Activated T-cell treated with anti-CD3 and anti-CD28 coated beads, Interleukin-2, amount 50 U/mL, for 72 hours (primary cell): ENCODE results near the gene FAM131A. TPM values are rescaled to one million over a fixed set of nuclear protein-coding genes. Genes with fewer than 3 reads are reported as not detected.

Source experiments
- ATAC-seq, 2 donors: fragments of 150-1000 bp; cut with Tn5 transposase; replicated peaks in 1 of 2; 2 replicates each; pipeline ENCODE4 v1.10.0; 2021; ENCODE audit warnings: moderate library complexity in 2 of 2, mild to moderate bottlenecking in 1 of 2
- DNase-seq, 2 donors: peaks; one replicate each; pipeline ENCODE4 v3.0.0; 2021 to 2022; ENCODE audit warnings: mixed read lengths in 1 of 2
- H3K27ac Mint-ChIP-seq: one replicate; pipeline ENCODE4 v1.8.0; 2022; ENCODE audit warnings: mild to moderate bottlenecking, moderate library complexity, mixed read lengths
- H3K27me3 Mint-ChIP-seq: one replicate; pipeline ENCODE4 v1.8.0; 2022; ENCODE audit warnings: low read depth, mixed read lengths
- H3K36me3 Mint-ChIP-seq, 2 donors: one replicate each; pipeline ENCODE4 v1.8.0; 2022; ENCODE audit warnings: mixed read lengths in 2 of 2, mild to moderate bottlenecking in 1 of 2; ENCODE audit not compliant: insufficient read depth in 2 of 2
- H3K4me1 Mint-ChIP-seq: one replicate; pipeline ENCODE4 v1.8.0; 2022; ENCODE audit warnings: low read depth, mixed read lengths
- H3K4me3 Mint-ChIP-seq, 2 donors: one replicate each; pipeline ENCODE4 v1.8.0; 2022; ENCODE audit warnings: mild to moderate bottlenecking in 2 of 2, mixed read lengths in 2 of 2, moderate library complexity in 2 of 2
- H3K9me3 Mint-ChIP-seq, 2 donors: one replicate each; pipeline ENCODE4 v1.8.0; 2022; ENCODE audit warnings: mixed read lengths in 2 of 2
- total RNA-seq, 2 donors: library from RNA; stranded (reverse); gene quantifications; one replicate each; pipeline ENCODE4 v1.2.3, GENCODE V29; 2022

FAM131A gene
- total RNA-seq, 2 donors from 2014 or later: 6.6 to 7.6 TPM

GRCh38 chr3:184348057-184348382, 10.6 kb downstream of the FAM131A start:
- H3K27ac Mint-ChIP-seq: no peak overlapping the region
- DNase-seq (no peak), ATAC-seq (no peak)
- H3K4me3 Mint-ChIP-seq: no peak overlapping the region
- no peaks in the 10 kb centered on the region for H3K27me3 Mint-ChIP-seq
- peaks cover 5% of the 10 kb centered on the region for H3K4me1 Mint-ChIP-seq
- H3K9me3 Mint-ChIP-seq: no peaks in the 10 kb centered on the region
- H3K36me3 Mint-ChIP-seq: peaks cover 0 to 1% of the 10 kb centered on the region in 2 donors

- H3K4me3 Mint-ChIP-seq: no peak overlapping the region
- H3K4me1 Mint-ChIP-seq: peaks cover 5% of the 10 kb centered on the region
- DNase-seq (no peak), ATAC-seq (no peak)
- H3K36me3 Mint-ChIP-seq: peaks cover 0 to 1% of the 10 kb centered on the region in 2 donors
- H3K9me3 Mint-ChIP-seq: no peaks in the 10 kb centered on the region
- H3K27me3 Mint-ChIP-seq: no peaks in the 10 kb centered on the region
- H3K27ac Mint-ChIP-seq: peak overlapping the region; percentile 25
Measured at GRCh38 chr3:184349563-184350470, 12.4 kb downstream of the FAM131A start.

GRCh38 chr3:184350618-184351017, 13.2 kb downstream of the FAM131A start:
- no peak overlapping the region for H3K27ac Mint-ChIP-seq
- no peaks in the 10 kb centered on the region for H3K9me3 Mint-ChIP-seq
- H3K27me3 Mint-ChIP-seq: no peaks in the 10 kb centered on the region
- no peak for DNase-seq
- H3K4me1 Mint-ChIP-seq: peaks cover 5% of the 10 kb centered on the region
- ATAC-seq: no peak
- no peak overlapping the region for H3K4me3 Mint-ChIP-seq
- H3K36me3 Mint-ChIP-seq: no peaks in the 10 kb centered on the region

DNA sequence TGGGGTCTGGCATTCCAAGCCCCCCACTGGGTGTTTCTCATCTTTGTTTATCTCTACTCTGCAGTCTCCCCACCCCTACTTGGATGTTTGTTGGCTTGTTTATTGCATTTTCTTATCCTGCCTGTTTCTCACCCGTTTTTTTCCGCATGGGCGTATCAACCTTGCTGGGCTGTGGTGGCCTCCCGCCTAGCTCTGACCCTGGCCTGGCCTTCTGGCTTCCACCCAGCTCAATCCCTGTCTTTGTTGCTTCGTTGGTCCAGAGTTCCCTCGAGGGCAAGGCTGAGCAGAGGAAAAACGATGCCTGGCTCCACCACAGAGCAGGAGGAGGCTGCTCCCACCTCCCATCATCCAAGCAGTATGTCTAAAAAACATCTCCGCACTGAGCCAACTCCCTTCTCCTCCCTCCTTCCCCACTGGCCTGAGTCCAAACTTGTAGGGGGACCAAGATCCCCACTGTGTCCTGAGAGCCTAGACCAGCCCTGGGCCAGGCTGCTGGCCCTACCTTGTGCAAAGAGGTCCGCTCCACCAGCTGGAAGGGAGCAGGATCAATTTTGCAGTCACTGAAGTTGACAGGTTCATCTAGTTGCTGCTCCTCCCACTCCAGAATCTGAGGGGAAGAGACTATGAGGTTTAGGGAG, 14.2 kb downstream of the FAM131A start:
- H3K4me3 Mint-ChIP-seq: no peak overlapping the region
- no peak for ATAC-seq
- no peaks in the 10 kb centered on the region for H3K9me3 Mint-ChIP-seq
- H3K4me1 Mint-ChIP-seq: peaks cover 5% of the 10 kb centered on the region
- no peak overlapping the region for H3K27ac Mint-ChIP-seq
- no peak for DNase-seq
- no peaks in the 10 kb centered on the region for H3K27me3 Mint-ChIP-seq
- H3K36me3 Mint-ChIP-seq: no peaks in the 10 kb centered on the region

DNA sequence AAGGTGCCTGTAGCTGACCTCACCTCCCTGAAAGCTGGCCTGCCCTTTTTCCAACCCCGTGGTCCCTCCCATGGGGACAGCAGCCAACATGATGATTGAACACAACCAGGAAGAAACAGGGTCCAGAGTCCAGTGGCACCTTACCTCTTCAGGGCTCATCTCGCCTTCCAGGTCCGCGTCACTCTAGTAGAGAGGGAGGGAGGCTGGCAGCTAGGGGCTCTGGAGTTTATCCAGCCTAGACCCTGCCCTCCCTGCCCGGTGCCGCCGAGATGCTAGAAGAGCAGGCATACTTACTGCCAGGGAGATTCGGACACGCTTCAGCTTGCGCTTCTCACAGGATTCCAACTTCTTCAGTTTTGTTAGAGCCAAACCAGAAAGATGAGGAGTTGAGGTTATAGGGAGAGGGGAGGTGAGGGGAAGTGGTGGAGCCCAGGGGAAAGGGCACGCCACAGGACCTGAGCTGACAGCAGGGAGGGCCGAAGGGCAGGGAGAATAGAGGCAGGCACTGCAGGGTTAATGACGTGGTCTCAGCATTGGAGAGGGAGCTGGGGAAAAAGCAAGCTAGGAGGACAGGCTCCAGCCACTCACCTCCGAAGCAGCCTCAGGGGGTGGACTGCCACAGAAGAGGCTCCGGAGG, 14.9 kb downstream of the FAM131A start:
- no peaks in the 10 kb centered on the region for H3K27me3 Mint-ChIP-seq
- H3K4me3 Mint-ChIP-seq: no peak overlapping the region
- no peak overlapping the region for H3K27ac Mint-ChIP-seq
- peaks cover 5% of the 10 kb centered on the region for H3K4me1 Mint-ChIP-seq
- DNase-seq (no peak), ATAC-seq (no peak)
- no peaks in the 10 kb centered on the region for H3K36me3 Mint-ChIP-seq
- H3K9me3 Mint-ChIP-seq: no peaks in the 10 kb centered on the region

- H3K36me3 Mint-ChIP-seq: no peaks in the 10 kb centered on the region
- H3K27ac Mint-ChIP-seq: no peak overlapping the region
- peaks cover under 1% of the 10 kb centered on the region for H3K4me1 Mint-ChIP-seq
- no peaks in the 10 kb centered on the region for H3K27me3 Mint-ChIP-seq
- no peaks in the 10 kb centered on the region for H3K9me3 Mint-ChIP-seq
- no peak overlapping the region for H3K4me3 Mint-ChIP-seq
- ATAC-seq: no peak
- no peak for DNase-seq
Measured at GRCh38 chr3:184352897-184353545, 15.6 kb downstream of the FAM131A start.

DNA sequence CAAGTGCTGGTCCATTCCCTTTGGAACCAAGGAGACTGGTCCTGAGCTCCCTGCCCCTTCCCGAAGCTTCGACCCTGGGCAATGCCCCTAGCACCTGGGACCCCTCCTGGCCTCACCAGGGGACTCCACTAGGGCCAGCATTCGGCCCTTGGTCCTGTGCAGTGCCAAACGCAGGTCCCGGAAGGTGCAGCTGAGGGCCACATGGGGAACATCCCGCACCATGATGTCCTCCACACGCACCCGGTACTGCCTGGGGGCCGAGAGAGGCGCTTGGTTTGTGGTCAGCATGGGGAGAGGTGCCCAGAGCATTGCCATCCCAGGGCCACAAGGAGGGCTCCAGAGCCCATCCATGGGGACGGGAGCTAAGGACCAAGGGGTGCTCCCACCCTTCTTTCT, 16.1 kb downstream of the FAM131A start:
- Mint-ChIP-seq H3K9me3 (no peaks in the 10 kb centered on the region), H3K27me3 (no peaks in the 10 kb centered on the region), H3K4me3 (no peak overlapping the region), H3K36me3 (no peaks in the 10 kb centered on the region), H3K4me1 (no peaks in the 10 kb centered on the region), H3K27ac (no peak overlapping the region)
- no peak for DNase-seq
- ATAC-seq: no peak

- H3K27ac Mint-ChIP-seq: no peak overlapping the region
Measured at GRCh38 chr3:184354121-184354728, 16.8 kb downstream of the FAM131A start.

DNA sequence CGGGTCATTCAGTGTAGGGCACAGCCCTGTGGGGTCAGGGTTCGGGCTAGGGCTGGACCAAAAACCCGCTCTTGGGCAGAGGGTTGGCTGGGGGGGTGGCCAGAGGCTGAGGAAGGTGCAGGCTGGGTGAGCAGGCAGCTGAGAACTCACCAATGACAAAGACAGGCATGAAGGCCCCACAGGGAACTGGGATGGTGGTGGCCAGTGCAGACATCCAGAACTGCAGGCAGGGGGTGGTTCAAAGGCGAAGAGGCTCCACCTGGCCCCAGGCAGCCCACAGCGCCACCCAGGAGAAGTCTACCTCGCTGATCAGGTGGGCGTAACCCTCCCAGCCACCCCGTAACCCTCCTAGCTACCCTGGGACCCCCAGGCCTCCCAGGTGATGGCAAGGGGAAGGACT, 17.4 kb downstream of the FAM131A start:
- Mint-ChIP-seq H3K27me3 (no peaks in the 10 kb centered on the region), H3K9me3 (no peaks in the 10 kb centered on the region), H3K4me3 (no peak overlapping the region), H3K36me3 (no peaks in the 10 kb centered on the region), H3K4me1 (peaks cover under 1% of the 10 kb centered on the region), H3K27ac (no peak overlapping the region)
- no peak for DNase-seq
- peak in 1 of 2 donors; percentile 4 for ATAC-seq

More at GRCh38 chr3:184354121-184354728, 16.8 kb downstream of the FAM131A start:
- DNase-seq: peak; percentile 68 to 69
- Mint-ChIP-seq H3K36me3 (no peaks in the 10 kb centered on the region), H3K27me3 (no peaks in the 10 kb centered on the region), H3K4me3 (no peak overlapping the region), H3K4me1 (no peaks in the 10 kb centered on the region), H3K9me3 (no peaks in the 10 kb centered on the region)
- peak; percentile 71 to 84 for ATAC-seq

DNA sequence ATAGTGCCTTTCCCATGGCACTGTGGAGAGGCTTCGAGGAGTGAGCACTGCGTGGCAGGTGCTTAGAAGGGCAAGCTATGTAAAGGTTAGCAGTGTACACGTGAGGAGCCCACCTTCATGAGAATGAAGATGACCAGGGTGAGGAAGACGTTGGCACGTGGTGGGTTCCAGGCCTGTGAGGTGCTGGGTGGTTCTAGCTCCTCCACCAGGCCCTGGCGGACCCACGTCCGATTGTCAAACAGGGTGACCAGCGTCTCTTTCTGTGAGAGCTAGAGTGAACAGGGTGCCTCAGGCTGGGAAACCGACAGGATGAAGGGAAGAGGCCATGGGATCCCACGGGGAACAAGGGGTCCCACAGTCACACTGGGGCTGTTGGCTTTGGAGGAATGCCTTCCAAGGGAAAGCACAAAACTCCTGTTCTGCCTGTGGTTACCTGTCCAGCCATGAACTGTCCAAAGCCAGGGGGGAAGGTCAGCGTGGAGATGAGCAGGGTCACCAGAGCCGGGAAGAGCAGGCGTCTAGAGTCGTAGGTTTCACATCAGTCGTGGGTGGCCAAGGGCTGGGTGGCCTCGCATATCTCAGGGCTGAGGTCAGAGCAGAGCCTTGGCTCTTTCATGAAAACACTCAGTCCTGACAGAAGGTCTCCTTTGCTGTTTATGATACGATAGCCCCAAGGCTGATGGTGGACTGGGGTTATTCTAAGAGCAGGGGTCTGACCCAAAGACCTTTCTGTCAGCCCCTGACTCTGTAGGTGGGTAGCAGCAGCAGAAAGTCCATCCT, 18.1 kb downstream of the FAM131A start:
- ATAC-seq (no peak), DNase-seq (no peak)
- no peaks in the 10 kb centered on the region for H3K36me3 Mint-ChIP-seq
- no peaks in the 10 kb centered on the region for H3K9me3 Mint-ChIP-seq
- H3K27ac Mint-ChIP-seq: no peak overlapping the region
- H3K4me3 Mint-ChIP-seq: no peak overlapping the region
- no peaks in the 10 kb centered on the region for H3K27me3 Mint-ChIP-seq
- peaks cover 8% of the 10 kb centered on the region for H3K4me1 Mint-ChIP-seq

- Mint-ChIP-seq H3K36me3 (peaks cover 0 to 2% of the 10 kb centered on the region in 2 donors), H3K9me3 (no peaks in the 10 kb centered on the region), H3K4me1 (peaks cover 14% of the 10 kb centered on the region), H3K27me3 (no peaks in the 10 kb centered on the region), H3K27ac (no peak overlapping the region), H3K4me3 (no peak overlapping the region)
- no peak for DNase-seq
- ATAC-seq: no peak
Measured at GRCh38 chr3:184357248-184358123, 20.1 kb downstream of the FAM131A start.
